Osteoblast (primary cell): ENCODE data around the gene TAS2R19. TPM values are rescaled to one million over a fixed set of nuclear protein-coding genes. Genes with fewer than 3 reads are reported as not detected.

Source experiments
- DNase-seq: peaks from one replicate; pipeline ENCODE4 v3.0.0; 2011; ENCODE audit warnings: low spot score, mixed read lengths; ENCODE audit not compliant: insufficient read length; ENCODE audit errors: missing footprints
- H2AFZ ChIP-seq: 2 replicates; pipeline ENCODE4 v1.6.0; 2011; ENCODE audit warnings: mild to moderate bottlenecking, low read length
- H3K27ac ChIP-seq: 2 replicates; pipeline ENCODE4 v1.5.1; 2011; ENCODE audit warnings: mild to moderate bottlenecking, low read depth, low read length, moderate library complexity
- H3K27me3 ChIP-seq: 2 replicates; pipeline ENCODE4 v1.6.0; 2012; ENCODE audit warnings: mild to moderate bottlenecking, control low read depth, inconsistent platforms, low read length, moderate library complexity; ENCODE audit not compliant: insufficient read depth
- H3K36me3 ChIP-seq: 2 replicates; pipeline ENCODE4 v1.5.1; 2011; ENCODE audit warnings: mild to moderate bottlenecking, low read length, control low read depth, moderate library complexity; ENCODE audit not compliant: insufficient read depth
- H3K4me1 ChIP-seq: 2 replicates; pipeline ENCODE4 v1.5.1; 2011; ENCODE audit warnings: mild to moderate bottlenecking, low read length, control low read depth, moderate library complexity; ENCODE audit not compliant: insufficient read depth
- H3K4me2 ChIP-seq: 2 replicates; pipeline ENCODE4 v1.6.0; 2011; ENCODE audit warnings: mild to moderate bottlenecking, low read length; ENCODE audit not compliant: insufficient read depth
- H3K4me3 ChIP-seq: fragments of 200-600 bp; sonication (generic); 3 replicates; pipeline ENCODE4 v1.5.1; 2012; ENCODE audit warnings: mild to moderate bottlenecking, low read length, inconsistent platforms; ENCODE audit not compliant: insufficient read depth
- H3K79me2 ChIP-seq: 2 replicates; pipeline ENCODE4 v1.6.0; 2012; ENCODE audit warnings: mild to moderate bottlenecking, low read length, control low read depth, inconsistent platforms; ENCODE audit not compliant: insufficient read depth
- H3K9me3 ChIP-seq: 2 replicates; pipeline ENCODE4 v1.5.1; 2011; ENCODE audit warnings: low read depth, low read length, control low read depth
- H4K20me1 ChIP-seq: 2 replicates; pipeline ENCODE4 v1.6.0; 2012; ENCODE audit warnings: mild to moderate bottlenecking, low read length, control low read depth; ENCODE audit not compliant: insufficient read depth
- CTCF ChIP-seq: IDR thresholded peaks from 2 replicates; pipeline ENCODE4 v1.5.1; 2011; ENCODE audit warnings: mild to moderate bottlenecking, low read depth, low read length, moderate library complexity; ENCODE audit errors: extremely low read depth
- total RNA-seq: library from RNA; depleted of rRNA; stranded (reverse); fragments of >200 nt; gene quantifications from 2 replicates; pipeline ENCODE4 v1.2.3, GENCODE V29; 2012

TAS2R19 gene, protein sequence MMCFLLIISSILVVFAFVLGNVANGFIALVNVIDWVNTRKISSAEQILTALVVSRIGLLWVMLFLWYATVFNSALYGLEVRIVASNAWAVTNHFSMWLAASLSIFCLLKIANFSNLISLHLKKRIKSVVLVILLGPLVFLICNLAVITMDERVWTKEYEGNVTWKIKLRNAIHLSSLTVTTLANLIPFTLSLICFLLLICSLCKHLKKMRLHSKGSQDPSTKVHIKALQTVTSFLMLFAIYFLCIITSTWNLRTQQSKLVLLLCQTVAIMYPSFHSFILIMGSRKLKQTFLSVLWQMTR
- 5.0 and 7.6 TPM in 2 replicates for total RNA-seq

DNA sequence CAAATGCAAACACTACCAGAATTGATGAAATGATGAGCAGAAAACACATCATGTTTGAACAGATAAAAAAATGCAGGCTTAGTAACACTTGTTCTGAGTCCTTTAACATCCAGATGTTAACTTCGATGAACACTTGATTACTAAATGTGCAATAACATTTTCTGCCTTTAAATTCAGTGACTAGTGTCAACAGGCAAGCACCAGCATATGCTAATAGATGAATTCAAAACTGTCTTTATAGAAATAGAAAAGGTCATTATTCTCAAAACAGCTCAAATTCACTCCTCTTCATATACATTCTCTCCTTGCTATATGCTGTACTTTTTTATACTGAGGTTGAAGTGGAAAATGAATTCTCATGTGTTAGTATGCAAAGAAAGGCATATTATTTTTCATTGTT, at the start of gene TAS2R19:
Gene TAS2R19 (minus strand): TSS at position 101 of the 400 bp plus-strand sequence. CDS start 49 bp downstream, at position 52.
- Histone ChIP-seq H3K27ac (no peak within 1 kb of the TSS), H3K27me3 (no peaks in the 10 kb centered on the region), H3K36me3 (no peaks in the 10 kb centered on the region), H3K9me3 (no peaks in the 10 kb centered on the region), H3K79me2 (no peaks in the 10 kb centered on the region), H3K4me3 (no peak within 1 kb of the TSS), H3K4me2 (no peak within 1 kb of the TSS), H4K20me1 (no peaks in the 10 kb centered on the region), H3K4me1 (no peaks in the 10 kb centered on the region), H2AFZ (no peak within 1 kb of the TSS)
- TF ChIP-seq CTCF, result no peak
- DNase-seq, result no peak

DNA sequence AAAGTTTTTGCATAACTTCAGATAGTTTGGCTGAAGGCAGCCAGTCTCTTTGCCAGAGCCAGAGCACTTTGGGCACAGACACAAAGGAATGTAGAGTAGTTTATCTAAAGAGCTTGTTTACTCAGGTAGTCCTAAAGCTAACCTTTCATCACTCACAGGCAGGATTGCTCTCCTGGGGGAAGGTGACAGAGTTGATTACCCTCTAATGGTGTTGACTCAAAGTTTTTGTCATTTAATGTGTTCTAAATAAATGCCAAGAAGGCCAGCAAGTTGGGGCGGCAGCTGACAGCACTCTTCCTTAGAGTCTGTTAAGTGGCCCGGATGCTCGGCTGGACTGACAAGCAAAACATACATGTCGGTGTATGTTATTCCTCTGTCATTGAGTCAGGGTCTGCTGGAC, 49.0 kb upstream of the TAS2R19 start:
- Histone ChIP-seq H3K4me1 (no peaks in the 10 kb centered on the region), H3K36me3 (no peaks in the 10 kb centered on the region), H3K4me3 (no peak overlapping the region), H3K79me2 (peaks cover 2% of the 10 kb centered on the region), H2AFZ (no peak overlapping the region), H3K4me2 (no peak overlapping the region), H4K20me1 (no peaks in the 10 kb centered on the region), H3K9me3 (no peaks in the 10 kb centered on the region), H3K27ac (no peak overlapping the region), H3K27me3 (no peaks in the 10 kb centered on the region)
- TF ChIP-seq CTCF, result no peak
- no peak for DNase-seq

GRCh38 chr12:11070999-11071398, 48.6 kb upstream of the TAS2R19 start:
- Histone ChIP-seq H3K79me2 (peaks cover 2% of the 10 kb centered on the region), H3K27me3 (no peaks in the 10 kb centered on the region), H3K36me3 (no peaks in the 10 kb centered on the region), H3K27ac (no peak overlapping the region), H3K4me3 (no peak overlapping the region), H4K20me1 (no peaks in the 10 kb centered on the region), H2AFZ (no peak overlapping the region), H3K4me2 (no peak overlapping the region), H3K4me1 (no peaks in the 10 kb centered on the region), H3K9me3 (no peaks in the 10 kb centered on the region)
- no peak for TF ChIP-seq CTCF
- DNase-seq, result no peak

- Histone ChIP-seq H3K36me3 (no peaks in the 10 kb centered on the region), H3K4me2 (no peak overlapping the region)
Measured at GRCh38 chr12:11069854-11070365, 47.5 kb upstream of the TAS2R19 start.

More at GRCh38 chr12:11069854-11070365, 47.5 kb upstream of the TAS2R19 start:
- Histone ChIP-seq H2AFZ (no peak overlapping the region), H3K27ac (no peak overlapping the region), H3K4me1 (no peaks in the 10 kb centered on the region), H3K4me3 (no peak overlapping the region), H3K79me2 (peaks cover 2% of the 10 kb centered on the region), H3K9me3 (no peaks in the 10 kb centered on the region), H3K27me3 (no peaks in the 10 kb centered on the region), H4K20me1 (no peaks in the 10 kb centered on the region)
- no peak for DNase-seq
- no peak for TF ChIP-seq CTCF
